ENCODE measurements around the gene ANAPC15. TPM values are rescaled to one million over a fixed set of nuclear protein-coding genes. Genes with fewer than 3 reads are reported as not detected.
"Not testable (repeated sequence)": the region's sequence is repeated elsewhere in the genome, so short reads cannot be mapped to it uniquely, and the experiment has no call there.

ANAPC15 gene
- 30.2 TPM for total RNA-seq

GRCh38 chr11:72112143-72112977 is at the start of gene ANAPC15:
TSS of gene ANAPC15 (minus strand) at chr11:72112695. CDS start at chr11:72111276, 1,419 bp downstream.
- Histone ChIP-seq H3K4me1 (ENCODE audit: insufficient read depth, low read length) (peaks cover 30% of the 10 kb centered on the region), H3K4me3 (ENCODE audit: low read length) (peak within 1 kb of the TSS; percentile 61), H3K9me3 (ENCODE audit: low read depth, low read length) (no peaks in the 10 kb centered on the region), H3K27me3 (ENCODE audit: insufficient read depth, low read length) (no peaks in the 10 kb centered on the region)

DNA sequence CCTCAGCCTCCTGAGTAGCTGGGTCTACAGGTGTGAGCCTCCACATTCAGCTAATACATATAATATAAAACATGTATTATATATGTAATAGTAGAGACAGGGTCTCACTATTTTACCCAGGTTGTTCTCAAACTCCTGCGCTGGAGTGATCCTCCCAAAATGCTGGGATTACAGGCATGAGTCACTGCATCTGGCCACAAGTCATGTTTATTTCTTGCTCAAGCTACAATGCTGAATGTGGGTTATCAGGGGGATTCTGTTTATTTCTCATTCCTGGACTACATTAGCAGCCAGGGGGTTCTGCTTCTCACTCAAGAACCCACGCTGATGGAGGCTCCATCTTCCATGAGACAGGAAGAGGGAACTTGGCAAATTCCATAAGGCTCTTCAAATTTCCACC is 47.8 kb upstream of the ANAPC15 start:
- H3K9me3 ChIP-seq (ENCODE audit: low read depth, low read length): no peaks in the 10 kb centered on the region
- no peak overlapping the region for H3K4me3 ChIP-seq (ENCODE audit: low read length)
- H3K4me1 ChIP-seq (ENCODE audit: insufficient read depth, low read length): no peaks in the 10 kb centered on the region
- no peaks in the 10 kb centered on the region for H3K27me3 ChIP-seq (ENCODE audit: insufficient read depth, low read length)

GRCh38 chr11:72157131-72157530 is 44.6 kb upstream of the ANAPC15 start:
- no peaks in the 10 kb centered on the region for H3K9me3 ChIP-seq (ENCODE audit: low read depth, low read length)
- H3K4me3 ChIP-seq (ENCODE audit: low read length): no peak overlapping the region
- H3K4me1 ChIP-seq (ENCODE audit: insufficient read depth, low read length): no peaks in the 10 kb centered on the region
- no peaks in the 10 kb centered on the region for H3K27me3 ChIP-seq (ENCODE audit: insufficient read depth, low read length)

GRCh38 chr11:72155751-72156150 is 43.3 kb upstream of the ANAPC15 start:
- Histone ChIP-seq H3K4me1 (ENCODE audit: insufficient read depth, low read length) (no peaks in the 10 kb centered on the region), H3K4me3 (ENCODE audit: low read length) (no peak overlapping the region), H3K27me3 (ENCODE audit: insufficient read depth, low read length) (no peaks in the 10 kb centered on the region), H3K9me3 (ENCODE audit: low read depth, low read length) (no peaks in the 10 kb centered on the region)

DNA sequence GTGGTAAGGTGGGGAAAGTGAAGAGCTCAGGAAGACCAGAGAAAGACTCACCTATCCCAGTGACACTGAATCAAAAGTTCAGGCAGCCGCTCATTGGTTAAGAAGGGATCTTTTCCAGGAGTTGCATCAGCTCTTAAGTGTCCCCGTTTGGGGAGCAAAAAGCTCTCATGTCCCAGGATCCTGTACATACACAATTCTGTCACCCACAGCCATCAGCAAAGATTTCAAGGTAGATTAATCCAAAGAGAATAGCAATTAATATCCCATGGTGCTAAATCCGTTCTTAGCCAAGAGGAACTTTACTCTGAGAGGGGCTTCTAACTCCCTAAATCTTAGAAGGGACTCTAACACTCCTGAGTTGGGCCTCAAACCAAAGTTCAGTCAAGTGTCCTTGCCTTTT is 42.3 kb upstream of the ANAPC15 start:
- H3K4me3 ChIP-seq (ENCODE audit: low read length): no peak overlapping the region
- H3K27me3 ChIP-seq (ENCODE audit: insufficient read depth, low read length): no peaks in the 10 kb centered on the region
- H3K9me3 ChIP-seq (ENCODE audit: low read depth, low read length): no peaks in the 10 kb centered on the region
- H3K4me1 ChIP-seq (ENCODE audit: insufficient read depth, low read length): no peaks in the 10 kb centered on the region

DNA sequence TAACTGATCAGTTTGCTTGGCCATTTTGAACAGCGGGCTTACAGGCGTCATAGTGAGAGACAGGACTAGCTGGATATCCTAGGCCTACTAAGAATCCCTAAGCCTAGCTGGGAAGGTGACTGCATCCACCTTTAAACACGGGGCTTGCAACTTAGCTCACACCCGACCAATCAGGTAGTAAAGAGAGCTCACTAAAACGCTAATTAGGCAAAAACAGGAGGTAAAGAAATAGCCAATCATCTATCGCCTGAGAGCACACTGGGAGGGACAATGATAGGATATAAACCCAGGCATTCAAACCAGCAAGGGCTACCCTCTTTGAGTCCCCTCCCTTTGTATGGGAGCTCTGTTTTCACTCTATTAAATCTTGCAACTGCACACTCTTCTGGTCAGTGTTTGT is 41.4 kb upstream of the ANAPC15 start:
- H3K4me1 ChIP-seq (ENCODE audit: insufficient read depth, low read length); H3K4me3 ChIP-seq (ENCODE audit: low read length); H3K9me3 ChIP-seq (ENCODE audit: low read depth, low read length); H3K27me3 ChIP-seq (ENCODE audit: insufficient read depth, low read length): not testable (repeated sequence)

GRCh38 chr11:72150882-72151281 is 38.4 kb upstream of the ANAPC15 start:
- no peaks in the 10 kb centered on the region for H3K27me3 ChIP-seq (ENCODE audit: insufficient read depth, low read length)
- no peaks in the 10 kb centered on the region for H3K4me1 ChIP-seq (ENCODE audit: insufficient read depth, low read length)
- H3K9me3 ChIP-seq (ENCODE audit: low read depth, low read length): no peaks in the 10 kb centered on the region
- H3K4me3 ChIP-seq (ENCODE audit: low read length): no peak overlapping the region

DNA sequence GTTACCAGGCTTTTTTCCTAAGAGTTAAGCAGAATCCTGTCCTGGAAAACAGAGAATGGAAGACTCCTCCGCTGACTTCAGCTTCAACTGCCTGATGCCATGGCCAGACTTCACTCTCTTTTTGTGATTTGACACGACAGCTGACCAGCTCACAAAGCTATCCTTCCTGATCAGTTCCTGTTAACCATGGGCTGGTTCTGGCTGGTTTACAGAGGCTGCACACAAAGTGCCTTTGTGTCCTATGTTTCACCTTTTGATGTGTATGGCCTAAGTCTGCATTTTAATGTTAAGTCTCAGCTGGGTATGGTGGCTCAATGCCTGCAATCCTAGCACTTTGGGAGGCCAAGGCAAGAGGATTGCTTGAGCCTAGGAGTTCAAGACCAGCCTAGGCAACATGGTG is 34.1 kb upstream of the ANAPC15 start:
- Histone ChIP-seq H3K4me3 (ENCODE audit: low read length) (no peak overlapping the region), H3K9me3 (ENCODE audit: low read depth, low read length) (no peaks in the 10 kb centered on the region), H3K27me3 (ENCODE audit: insufficient read depth, low read length) (no peaks in the 10 kb centered on the region), H3K4me1 (ENCODE audit: insufficient read depth, low read length) (peaks cover 14% of the 10 kb centered on the region)

GRCh38 chr11:72144807-72145565 is 32.5 kb upstream of the ANAPC15 start:
- Histone ChIP-seq H3K4me3 (ENCODE audit: low read length) (no peak overlapping the region), H3K4me1 (ENCODE audit: insufficient read depth, low read length) (peaks cover 30% of the 10 kb centered on the region), H3K27me3 (ENCODE audit: insufficient read depth, low read length) (no peaks in the 10 kb centered on the region), H3K9me3 (ENCODE audit: low read depth, low read length) (no peaks in the 10 kb centered on the region)

DNA sequence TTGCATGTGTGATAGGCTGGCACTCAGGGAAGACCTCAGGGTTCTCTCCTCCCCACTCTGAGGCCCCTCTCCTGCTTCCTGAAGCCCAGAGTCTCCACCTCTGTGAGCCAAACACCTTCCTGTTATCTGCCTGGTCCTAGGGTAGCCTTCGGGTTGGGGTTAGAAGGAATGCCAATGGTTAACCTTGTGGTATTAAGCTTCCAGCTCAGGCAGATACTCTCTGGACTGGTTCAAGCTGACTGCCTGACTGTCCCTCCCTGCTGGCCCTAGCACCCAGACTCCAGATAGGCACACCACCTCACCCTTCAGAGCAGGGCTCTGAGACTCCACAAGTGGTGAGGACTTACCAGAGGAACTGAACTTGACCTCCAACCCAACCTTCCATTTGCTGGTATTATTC is 30.0 kb upstream of the ANAPC15 start:
- H3K4me3 ChIP-seq (ENCODE audit: low read length); H3K27me3 ChIP-seq (ENCODE audit: insufficient read depth, low read length); H3K9me3 ChIP-seq (ENCODE audit: low read depth, low read length): not testable (repeated sequence)
- H3K4me1 ChIP-seq (ENCODE audit: insufficient read depth, low read length): peaks cover 54% of the 10 kb centered on the region

- H3K27me3 ChIP-seq (ENCODE audit: insufficient read depth, low read length); H3K9me3 ChIP-seq (ENCODE audit: low read depth, low read length); H3K4me3 ChIP-seq (ENCODE audit: low read length): not testable (repeated sequence)
- H3K4me1 ChIP-seq (ENCODE audit: insufficient read depth, low read length): peaks cover 59% of the 10 kb centered on the region
Observed at GRCh38 chr11:72142086-72142485, 29.6 kb upstream of the ANAPC15 start.

GRCh38 chr11:72141066-72141465 is 28.6 kb upstream of the ANAPC15 start:
- Histone ChIP-seq H3K4me3 (ENCODE audit: low read length) (no peak overlapping the region), H3K9me3 (ENCODE audit: low read depth, low read length) (no peaks in the 10 kb centered on the region), H3K27me3 (ENCODE audit: insufficient read depth, low read length) (no peaks in the 10 kb centered on the region), H3K4me1 (ENCODE audit: insufficient read depth, low read length) (peaks cover 67% of the 10 kb centered on the region)

DNA sequence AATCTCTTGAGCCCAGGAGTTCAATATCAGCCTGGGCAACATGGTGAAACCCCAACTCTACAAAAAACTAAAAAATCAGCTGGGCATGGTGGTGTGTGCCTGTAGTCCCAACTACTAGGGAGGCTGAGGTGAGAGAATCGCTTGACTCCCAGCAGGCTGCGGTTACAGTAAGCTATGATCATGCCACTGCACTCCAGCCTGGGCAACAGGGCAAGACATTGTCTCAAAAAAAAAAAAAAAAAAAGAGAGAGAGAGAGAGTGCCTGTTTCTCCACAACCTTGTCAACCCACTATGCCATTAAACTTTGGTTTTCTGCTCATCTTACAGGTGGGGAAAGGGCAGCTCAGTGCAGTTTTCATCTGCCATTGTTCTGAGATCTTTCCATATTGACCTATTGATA is 28.2 kb upstream of the ANAPC15 start:
- Histone ChIP-seq H3K9me3 (ENCODE audit: low read depth, low read length) (no peaks in the 10 kb centered on the region), H3K4me3 (ENCODE audit: low read length) (no peak overlapping the region), H3K4me1 (ENCODE audit: insufficient read depth, low read length) (peaks cover 72% of the 10 kb centered on the region), H3K27me3 (ENCODE audit: insufficient read depth, low read length) (no peaks in the 10 kb centered on the region)

- no peak overlapping the region for H3K4me3 ChIP-seq (ENCODE audit: low read length)
- H3K27me3 ChIP-seq (ENCODE audit: insufficient read depth, low read length): no peaks in the 10 kb centered on the region
- H3K4me1 ChIP-seq (ENCODE audit: insufficient read depth, low read length): peaks cover 81% of the 10 kb centered on the region
- H3K9me3 ChIP-seq (ENCODE audit: low read depth, low read length): no peaks in the 10 kb centered on the region
Observed at GRCh38 chr11:72139500-72139899, 27.0 kb upstream of the ANAPC15 start.

- Histone ChIP-seq H3K4me1 (ENCODE audit: insufficient read depth, low read length) (peaks cover 79% of the 10 kb centered on the region), H3K27me3 (ENCODE audit: insufficient read depth, low read length) (no peaks in the 10 kb centered on the region), H3K4me3 (ENCODE audit: low read length) (no peak overlapping the region), H3K9me3 (ENCODE audit: low read depth, low read length) (no peaks in the 10 kb centered on the region)
Observed at GRCh38 chr11:72138821-72139390, 26.4 kb upstream of the ANAPC15 start.
